Dedifferentiated amniotic fluid mesenchymal stem cell (primary cell): ENCODE measurements around the gene CEP192.
"Not testable (repeated sequence)": the region's sequence is repeated elsewhere in the genome, so short reads cannot be mapped to it uniquely, and the experiment has no call there.

Experiments
- DNase-seq: peaks from one replicate; pipeline ENCODE4 v3.0.0-alpha.2; 2016; ENCODE audit errors: extremely low spot score

CEP192 gene

GRCh38 chr18:12993439-12993838, 2.3 kb downstream of the CEP192 start:
- no peak for DNase-seq

GRCh38 chr18:12995424-12995823, 4.3 kb downstream of the CEP192 start:
- no peak for DNase-seq

- DNase-seq = no peak
Observed at GRCh38 chr18:12995952-12996477, 4.9 kb downstream of the CEP192 start.

- no peak for DNase-seq
Observed at GRCh38 chr18:12996661-12997292, 5.6 kb downstream of the CEP192 start.

GRCh38 chr18:12997330-12997729, 6.2 kb downstream of the CEP192 start:
- not testable (repeated sequence) for DNase-seq

GRCh38 chr18:12998332-12999060, 7.3 kb downstream of the CEP192 start:
- DNase-seq = no peak

- no peak for DNase-seq
Observed at GRCh38 chr18:13003466-13003896, 12.3 kb downstream of the CEP192 start.

- DNase-seq = no peak
Observed at GRCh38 chr18:13004396-13004795, 13.2 kb downstream of the CEP192 start.

GRCh38 chr18:13005289-13005688, 14.1 kb downstream of the CEP192 start:
- DNase-seq = no peak

GRCh38 chr18:13006531-13007247, 15.5 kb downstream of the CEP192 start:
- DNase-seq = no peak

GRCh38 chr18:13007248-13007560, 16.0 kb downstream of the CEP192 start:
- DNase-seq = no peak

- DNase-seq = no peak
Observed at GRCh38 chr18:13011719-13012118, 20.6 kb downstream of the CEP192 start.

- DNase-seq = no peak
Observed at GRCh38 chr18:13014232-13014631, 23.1 kb downstream of the CEP192 start.

- no peak for DNase-seq
Observed at GRCh38 chr18:13014818-13015217, 23.7 kb downstream of the CEP192 start.

- no peak for DNase-seq
Observed at GRCh38 chr18:13017247-13017875, 26.2 kb downstream of the CEP192 start.

GRCh38 chr18:13018374-13018773, 27.2 kb downstream of the CEP192 start:
- DNase-seq = no peak

- no peak for DNase-seq
Observed at GRCh38 chr18:13019301-13019700, 28.1 kb downstream of the CEP192 start.

- DNase-seq = no peak
Observed at GRCh38 chr18:13022644-13023043, 31.5 kb downstream of the CEP192 start.

- DNase-seq = no peak
Observed at GRCh38 chr18:13025233-13025632, 34.1 kb downstream of the CEP192 start.

GRCh38 chr18:13026583-13027270, 35.6 kb downstream of the CEP192 start:
- DNase-seq = no peak

- DNase-seq = no peak
Observed at GRCh38 chr18:13028869-13029268, 37.7 kb downstream of the CEP192 start.

- DNase-seq = no peak
Observed at GRCh38 chr18:13032173-13032572, 41.0 kb downstream of the CEP192 start.
